HG03045 (cell line): ENCODE data around the gene TAF3.
"Not testable (repeated sequence)": the region's sequence is repeated elsewhere in the genome, so short reads cannot be mapped to it uniquely, and the experiment has no call there.

Experiments
- ATAC-seq: cut with Tn5 transposase; IDR thresholded peaks from one replicate; pipeline ENCODE4 v1.9.1; 2021; ENCODE audit warnings: mild to moderate bottlenecking, moderate library complexity; ENCODE audit not compliant: unreplicated experiment

Gene TAF3

DNA sequence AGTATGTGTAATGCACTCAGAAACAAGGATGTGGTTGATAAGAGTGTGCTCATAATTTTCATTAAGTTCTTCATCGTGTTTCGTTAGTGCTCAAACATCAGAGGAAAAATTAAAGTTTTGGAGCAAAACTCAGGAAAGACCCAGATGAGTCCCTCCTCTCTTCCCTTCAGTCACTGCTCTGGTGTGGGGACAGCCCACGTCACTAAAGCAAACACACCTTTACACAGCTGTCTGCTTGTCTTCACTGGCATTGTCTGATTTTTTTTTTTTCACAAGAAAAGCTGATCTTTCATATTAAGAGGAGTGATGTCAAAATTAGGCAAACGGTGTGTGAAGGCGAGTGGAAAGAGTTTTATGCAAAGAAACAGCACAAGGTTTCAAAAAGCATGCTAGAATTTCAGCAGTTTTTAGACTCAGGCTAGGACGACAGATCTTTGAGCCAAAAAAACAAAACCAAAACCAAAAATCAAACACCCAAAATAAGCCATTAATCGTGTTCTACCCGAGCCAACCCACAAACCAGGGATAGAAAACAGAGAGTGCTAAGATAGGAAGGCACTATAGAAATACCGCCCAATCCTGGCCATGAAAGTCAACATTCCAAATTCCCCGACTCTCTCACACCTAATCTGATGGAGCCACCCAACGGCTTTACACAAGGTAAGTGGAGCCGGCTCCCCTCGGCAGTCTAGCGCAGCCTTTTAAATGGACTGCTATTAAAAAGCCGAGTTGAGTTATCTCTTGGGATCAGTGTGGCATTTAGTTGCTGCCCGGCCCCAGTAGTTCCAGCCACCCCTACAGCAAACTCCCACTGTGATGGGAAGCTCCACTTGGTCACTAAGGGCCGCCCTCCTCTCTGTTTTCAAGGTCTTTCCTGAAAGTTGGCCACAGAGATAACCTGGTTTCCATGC, 208.3 kb downstream of the TAF3 start:
- no peak for ATAC-seq

DNA sequence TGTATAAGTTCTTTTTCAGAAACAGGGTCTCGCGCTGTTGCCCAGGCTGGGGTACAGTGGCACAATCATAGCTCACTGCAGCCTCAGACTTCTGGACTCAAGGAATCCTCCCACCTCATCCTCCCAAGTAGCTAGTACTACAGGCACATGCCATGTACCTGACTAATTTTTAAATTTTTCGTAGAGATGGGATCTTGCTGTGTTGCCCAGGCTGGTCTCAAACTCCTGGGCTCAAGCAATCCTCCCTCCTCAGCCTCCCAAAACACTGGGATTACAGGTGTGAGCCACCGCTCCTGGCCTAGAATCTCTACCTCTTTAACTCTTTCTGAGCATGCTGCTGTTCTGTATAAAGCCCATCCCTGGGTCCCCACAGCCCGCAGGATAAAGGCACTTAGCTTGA, 212.9 kb downstream of the TAF3 start:
- ATAC-seq, result not testable (repeated sequence)

DNA sequence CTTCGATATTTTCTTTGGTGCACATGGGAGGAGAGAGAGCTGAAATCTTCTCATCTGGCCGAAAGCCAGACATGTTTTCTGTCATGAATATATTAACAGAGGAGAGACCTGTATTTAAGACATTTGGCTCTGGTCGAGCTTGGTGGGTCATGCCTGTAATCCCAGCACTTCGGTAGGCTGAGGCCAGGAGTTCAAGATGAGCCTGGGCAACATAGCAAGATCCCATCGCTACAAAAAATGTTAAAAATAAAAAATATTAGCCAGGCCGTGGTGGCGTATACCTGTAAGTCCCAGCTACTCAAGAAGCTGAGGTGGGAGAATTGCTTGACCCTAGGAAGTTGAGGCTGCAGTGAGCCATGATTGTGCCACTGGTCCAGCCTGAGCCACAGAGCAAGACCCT, 214.3 kb downstream of the TAF3 start:
- ATAC-seq, result no peak

DNA sequence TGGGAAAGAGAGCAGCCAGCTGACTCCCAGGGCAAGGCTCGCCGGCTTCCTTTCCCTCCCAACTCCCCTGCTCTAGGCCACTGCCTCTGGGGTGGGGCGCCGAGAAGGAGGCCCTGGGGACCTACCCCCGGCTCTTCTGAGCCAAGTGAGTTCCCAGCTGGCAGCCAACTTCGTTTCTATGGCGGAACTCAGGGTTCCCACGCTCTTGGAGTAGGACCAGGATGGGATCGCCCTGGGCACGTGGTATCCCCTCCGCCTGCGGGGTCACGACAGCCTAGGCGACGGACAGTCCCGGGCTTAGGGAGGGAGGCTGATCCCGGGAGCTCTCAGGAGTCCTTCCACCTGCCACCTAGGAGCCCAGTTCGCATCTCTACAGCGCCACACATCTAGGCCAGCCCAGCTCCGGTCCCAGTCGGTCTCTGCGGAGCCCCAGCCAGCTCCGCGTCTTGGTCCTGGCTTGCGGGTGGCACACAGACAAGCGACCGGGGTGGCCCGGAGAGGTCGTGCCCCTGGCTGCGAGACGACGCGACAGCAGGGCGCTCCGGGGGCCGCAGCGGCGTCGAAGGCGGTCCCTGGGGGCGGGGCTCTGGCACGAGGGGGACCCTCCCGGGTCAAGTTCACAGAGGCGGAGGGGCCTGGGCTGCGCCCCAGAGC, 215.6 kb downstream of the TAF3 start:
- ATAC-seq, result no peak

DNA sequence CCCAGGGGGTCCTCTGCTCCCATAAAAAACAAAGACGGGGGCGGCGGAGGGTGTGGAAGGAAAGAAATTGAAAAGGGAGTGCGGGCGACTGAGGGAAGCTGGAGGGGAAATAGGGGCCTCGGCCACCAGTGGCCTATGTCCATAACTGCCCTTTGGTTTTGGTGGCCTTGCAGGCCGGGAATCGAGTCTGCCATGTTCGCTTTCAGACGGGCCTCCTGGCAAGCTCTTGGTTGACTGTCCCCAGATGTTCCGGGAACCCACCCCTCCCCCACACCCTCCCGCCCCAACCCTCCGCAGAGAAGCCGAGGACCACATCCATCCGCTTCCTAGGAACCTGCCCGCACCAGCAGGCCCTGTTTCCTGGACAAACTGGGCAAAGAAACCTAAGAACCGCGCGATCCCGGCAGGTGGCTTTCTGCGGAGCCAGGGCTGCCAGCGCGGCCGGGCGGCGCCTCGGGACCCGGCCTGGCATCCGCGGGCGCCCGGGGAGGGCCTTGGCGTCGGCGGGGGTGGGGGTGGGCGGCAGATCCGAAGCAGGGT, 216.2 kb downstream of the TAF3 start:
- no peak for ATAC-seq

DNA sequence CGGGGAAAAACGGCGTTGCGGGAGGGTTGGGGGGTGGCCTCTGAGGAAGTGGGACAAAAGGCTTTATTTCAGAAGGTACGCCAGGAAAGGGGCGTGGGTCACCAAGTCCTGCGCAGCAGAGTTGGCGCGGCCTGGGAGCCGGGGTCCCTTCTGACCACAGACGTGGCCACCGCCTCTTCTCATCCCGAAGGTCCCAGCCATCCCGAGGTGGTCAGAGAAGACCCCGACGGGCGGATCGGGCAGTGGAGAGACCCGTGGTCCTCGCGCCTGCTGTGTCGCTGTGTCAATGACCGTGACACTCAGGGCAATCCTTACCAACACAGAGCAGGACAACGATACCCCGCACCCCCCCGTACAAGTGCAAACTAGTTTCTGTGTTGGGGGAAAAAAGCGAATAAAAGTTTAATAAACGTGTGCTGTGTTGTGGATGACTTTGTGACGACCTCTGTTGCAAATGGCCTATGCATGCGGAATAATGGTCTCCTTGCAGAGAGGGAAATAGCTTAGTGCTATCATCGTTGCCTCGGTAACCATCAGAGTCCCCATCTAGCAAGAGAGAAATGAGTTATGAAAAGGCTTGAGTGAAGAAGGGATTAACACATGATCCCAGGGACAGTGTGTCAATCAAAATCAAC, 216.8 kb downstream of the TAF3 start:
- ATAC-seq, result no peak

DNA sequence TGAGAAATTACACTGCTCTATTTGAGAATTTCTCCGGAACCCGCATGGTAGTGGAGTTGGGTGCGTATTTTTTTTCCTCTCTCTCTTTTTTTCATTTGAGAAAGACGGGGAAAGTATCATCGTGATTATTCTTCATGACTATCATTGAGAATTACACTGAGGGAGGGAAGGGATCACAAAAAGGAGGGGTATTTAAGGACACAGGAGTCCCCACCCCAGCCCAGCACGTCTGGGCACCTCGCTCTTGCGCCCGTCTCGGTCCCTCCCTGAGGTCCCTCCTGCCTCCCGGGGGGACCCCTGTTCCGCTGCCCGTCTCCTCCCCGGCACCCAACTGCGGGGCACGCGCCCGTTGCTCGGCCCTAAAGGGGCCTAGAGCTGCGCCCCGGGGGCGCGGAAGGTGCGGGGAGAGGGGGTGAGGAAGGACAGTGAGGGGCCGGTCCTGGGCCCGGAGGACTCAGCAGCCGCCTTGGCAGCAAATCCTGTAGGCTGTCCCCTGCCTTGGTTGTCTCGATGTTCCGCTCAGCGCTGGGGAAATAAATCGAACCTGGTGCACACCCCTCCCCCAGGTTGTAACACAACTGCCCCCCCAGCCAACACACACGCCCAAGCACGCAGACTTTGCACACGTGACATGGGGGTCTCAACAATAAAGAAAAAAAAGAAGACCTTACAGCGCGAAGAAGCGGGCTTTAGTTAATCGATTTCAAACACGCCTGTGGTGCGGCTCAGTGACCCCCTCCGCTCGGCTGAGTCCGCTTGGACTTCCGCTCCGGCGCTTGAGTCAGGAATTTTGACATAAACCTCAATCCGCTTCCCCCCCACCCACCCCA, 217.6 kb downstream of the TAF3 start:
- no peak for ATAC-seq

DNA sequence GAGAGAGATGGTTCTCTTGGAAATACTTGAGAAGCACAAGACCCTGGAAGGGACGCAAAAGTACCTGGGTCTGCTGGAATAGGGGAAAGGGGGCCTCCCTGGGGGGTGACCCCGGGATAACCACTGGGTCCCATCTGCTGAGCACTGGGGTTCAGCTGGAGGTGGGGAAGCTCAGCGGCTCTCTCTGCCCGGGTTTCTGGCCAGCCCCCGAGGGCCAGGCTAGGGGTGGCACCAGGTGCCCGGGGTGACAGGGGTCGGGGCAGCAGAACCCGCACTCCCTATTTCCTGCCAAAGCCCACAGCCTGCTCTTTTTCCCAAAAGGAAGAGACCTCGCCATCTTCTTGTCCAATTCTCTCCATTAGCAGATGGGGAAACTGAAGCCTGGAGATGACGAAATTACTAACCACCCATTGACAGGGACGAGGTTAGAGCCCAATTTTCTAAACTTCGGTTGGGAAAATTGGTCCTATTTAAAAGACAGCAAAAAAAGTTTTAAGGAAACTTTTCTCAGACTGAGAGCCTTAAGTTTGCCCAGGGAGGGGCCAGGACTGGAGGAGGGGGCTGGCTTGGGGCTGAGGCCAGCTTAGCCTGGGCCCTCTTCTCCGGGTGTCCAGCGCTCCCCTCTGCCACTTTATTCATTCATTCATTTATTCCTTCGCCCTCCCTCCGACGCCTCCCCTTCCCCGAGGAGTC, 218.3 kb downstream of the TAF3 start:
- ATAC-seq, result no peak

DNA sequence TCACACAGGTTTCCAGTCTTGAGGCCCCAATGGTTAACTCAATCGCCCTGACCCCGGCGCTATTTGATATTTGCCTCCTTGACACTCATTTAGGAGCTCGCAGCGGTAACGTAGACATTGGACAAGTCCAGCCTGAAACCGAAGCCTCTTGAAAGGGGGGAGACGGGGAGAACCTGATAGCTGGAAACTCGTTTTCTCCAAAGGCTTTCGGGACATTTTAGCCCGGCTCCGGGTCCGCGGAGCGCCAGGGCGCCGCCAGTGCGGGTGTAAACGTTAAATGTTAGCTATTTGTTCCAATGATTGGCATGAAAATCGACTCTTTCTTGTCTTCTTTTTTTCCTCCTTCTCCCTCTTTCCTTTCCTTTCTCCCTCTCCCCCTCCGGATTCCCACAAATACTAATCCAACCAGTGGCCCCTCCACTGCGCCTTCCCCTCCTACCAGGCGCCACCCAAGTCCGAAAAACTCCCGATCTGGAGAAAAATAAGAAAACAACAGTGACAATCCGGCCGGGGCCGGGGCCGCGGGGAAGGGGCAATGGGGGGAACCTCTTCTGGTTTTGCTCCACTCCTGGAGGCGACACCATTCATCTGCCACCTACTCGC, 219.0 kb downstream of the TAF3 start:
- no peak for ATAC-seq

DNA sequence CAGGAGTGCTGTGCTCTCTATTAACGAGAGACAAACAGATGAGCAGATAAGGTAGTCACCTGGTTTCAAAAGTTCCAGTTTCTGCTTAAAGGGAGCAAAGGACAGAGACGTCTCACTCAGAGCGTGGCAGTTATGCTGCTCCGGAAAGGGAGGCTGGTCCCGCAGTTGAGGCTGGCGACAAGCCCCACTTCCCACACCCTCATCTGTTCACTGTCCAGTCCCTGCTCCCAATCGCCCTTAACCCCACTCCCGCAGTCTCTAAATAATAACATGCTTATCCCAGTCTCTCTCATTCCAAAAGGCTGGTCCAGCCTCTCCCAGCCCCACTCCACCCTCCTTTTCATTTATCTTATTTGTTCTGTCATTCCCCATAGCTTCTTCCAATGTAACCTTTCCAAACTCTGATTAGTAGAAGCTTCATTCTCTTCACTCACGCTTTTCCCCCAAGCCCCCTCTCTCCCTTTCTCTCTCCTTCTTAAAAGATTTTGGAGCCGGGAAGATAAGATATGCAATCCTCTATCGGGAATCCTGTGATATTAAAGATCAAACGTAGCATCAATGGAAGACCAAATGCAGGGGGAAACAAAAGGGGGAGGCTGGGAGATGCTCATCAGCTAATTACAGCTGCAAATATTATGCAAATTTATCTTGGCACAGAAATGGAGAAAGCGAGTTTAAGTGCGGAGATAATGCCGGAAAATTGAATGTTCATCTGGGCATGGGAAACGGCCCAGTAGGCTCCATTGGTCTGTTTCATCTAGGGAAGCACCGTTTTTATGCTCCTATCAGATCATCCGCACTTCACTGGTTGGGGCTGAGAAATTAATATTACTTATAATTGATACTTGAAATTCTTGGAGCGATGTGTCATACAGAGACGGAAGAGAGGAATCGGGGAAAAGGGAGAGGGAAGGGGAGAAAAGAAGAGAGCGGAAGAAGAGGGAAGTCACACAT, 219.9 kb downstream of the TAF3 start:
- no peak for ATAC-seq

DNA sequence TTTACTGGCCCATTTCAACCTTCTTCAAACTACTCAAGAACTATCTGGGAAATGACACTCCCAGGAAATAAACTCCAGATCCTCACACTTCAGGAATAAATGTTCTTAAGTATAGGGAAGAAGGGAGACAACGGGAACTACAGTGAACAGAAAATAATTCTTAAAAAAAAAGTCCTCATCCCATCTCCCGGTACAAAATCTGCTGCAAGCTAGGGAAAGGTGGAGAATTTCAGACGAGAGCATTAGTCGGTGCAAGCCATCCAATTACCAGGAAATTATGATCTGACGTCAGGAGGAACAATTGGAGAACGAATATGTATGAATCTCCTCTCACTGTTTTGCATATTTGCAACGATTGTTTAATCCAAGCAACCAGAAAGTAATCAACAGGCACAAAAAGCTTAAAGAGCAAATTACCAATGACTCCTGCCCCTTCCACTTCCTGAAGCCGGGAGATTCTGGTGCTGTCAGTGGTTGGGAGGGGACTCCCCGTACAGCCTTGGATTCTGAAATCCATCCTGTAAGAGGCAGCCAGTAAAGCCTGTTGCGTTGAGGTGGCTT, 221.1 kb downstream of the TAF3 start:
- ATAC-seq, result no peak

DNA sequence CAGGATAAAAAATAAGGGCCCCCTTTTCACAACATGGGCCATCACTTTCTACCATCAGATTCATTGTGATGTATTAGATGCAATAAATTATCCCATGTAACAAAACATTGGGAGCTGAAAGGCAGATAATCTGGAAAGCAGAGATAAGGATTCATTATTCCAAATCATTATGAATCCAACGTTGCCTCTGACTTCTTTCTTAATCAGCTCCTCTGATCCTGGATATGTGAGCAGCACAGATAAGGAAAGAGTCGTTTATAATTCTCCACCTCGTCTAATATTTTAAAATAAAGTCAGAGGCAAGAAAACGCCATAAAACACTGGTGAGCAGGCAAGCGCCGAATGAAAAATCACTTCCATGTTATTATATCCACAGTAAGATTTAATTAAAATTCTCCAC, 222.3 kb downstream of the TAF3 start:
- no peak for ATAC-seq

DNA sequence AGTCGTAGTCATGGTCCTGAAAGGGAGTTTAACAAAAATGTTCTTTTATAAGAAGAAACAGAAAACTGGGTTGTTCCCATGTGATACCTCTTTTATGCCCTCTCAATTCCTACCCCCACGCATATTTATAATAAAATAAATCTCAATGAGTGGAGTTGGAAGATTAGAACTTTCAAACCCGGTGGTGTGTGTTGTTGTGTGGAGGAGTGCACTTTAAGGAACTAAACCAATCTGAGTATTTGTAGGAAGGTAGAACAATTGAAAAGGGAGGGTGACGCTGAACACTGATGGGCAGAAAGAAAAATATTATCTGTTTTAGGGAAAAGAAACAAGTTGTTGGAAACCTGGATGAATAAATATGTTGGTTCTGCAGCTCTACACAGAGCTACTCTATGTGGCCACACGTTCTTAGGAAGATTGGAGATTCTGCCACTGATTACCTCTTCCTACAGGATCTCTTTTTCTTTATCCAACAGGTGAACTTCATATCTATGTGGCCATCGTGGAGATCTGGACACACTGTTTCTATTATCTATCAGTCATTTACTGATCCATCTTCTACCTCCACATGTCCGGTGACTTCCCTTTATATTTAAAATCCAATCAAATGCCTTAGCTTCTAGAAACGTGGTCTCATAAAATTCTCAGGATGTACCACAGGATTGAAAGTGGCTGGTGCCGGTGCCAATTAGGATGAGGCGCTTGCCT, 223.1 kb downstream of the TAF3 start:
- no peak for ATAC-seq

DNA sequence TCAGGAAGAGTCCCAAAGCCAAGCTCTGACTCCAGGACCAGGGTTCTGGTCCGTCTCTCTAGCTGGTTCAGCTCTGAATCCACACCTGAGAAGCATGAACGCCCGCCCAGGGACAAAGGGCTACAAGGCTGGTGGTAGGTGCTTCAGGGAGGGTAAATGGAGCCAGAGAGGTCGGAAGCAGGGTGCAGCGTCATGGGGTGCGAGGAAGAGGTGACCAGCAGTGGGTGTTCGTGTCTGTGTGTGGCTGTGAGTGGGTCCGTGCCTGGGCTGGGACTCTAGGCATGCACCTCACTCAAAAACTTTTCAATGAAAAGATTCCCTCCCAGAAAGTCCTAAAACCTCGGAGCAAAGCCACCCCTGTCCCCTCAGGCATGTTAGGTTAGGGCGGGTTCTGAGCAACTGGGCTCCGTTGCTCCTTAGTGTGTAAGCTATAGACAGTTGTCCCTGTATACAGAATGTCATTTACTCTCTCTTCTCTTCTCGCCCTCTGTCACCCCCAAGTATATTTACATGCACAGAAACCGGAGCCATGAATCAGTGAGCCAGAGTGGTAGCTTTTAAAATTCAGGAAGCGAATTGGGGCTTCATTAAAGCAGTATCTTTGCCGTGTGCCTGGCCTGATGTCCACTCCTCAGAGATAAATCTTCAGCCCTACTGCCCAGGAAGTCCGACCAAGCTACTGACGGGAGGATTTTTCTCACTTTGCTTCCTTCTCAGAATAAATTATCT, 223.9 kb downstream of the TAF3 start:
- no peak for ATAC-seq

DNA sequence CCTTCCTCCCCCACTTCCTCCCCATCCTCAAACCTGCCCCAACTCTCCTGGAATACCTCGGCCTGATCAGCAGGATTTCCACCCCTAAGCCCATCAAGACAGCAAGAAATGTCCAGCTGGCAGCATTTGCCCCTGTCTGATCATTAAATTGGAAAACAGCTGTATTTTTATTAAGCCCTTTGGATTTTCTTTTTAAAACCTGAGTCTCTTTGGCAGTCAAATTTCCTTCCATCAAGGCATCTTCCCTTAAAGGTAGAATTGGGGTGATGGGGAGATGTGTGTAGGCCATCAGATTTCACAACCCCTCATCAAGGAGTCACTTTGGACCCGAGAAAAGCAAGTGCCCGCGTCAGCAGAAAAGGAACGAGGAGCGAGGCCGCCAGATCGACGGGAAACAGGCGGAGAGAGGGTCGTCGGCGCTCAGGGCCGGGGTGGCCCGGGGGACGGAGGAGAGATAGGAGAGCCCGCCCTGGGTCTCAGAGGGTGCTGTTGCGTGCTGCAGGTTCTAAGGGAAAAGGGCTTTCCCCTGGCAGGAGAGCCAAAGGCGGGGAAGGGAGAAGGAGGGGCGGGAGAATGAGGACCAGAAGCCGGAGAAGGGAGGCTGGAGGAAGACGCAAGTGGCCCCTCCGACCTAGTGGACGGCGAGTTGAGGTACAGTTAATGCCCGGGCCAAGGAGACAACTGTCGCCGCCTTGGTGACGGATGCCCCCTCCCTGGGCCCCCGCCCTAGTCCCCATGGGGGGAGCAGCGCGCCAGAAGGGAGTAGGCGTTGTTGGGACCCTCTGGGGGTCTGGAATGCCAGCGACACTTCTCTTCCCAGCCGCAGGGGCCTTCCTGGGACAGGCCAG, 224.6 kb downstream of the TAF3 start:
- ATAC-seq, result no peak
